PC-3 (cell line): Measurements from ENCODE around the gene KCNC4.

ENCODE experiments used
- EZH2 ChIP-seq: fragments of 300-600 bp; sonication (generic); IDR thresholded peaks from one replicate; pipeline ENCODE4 v1.6.1; 2017; ENCODE audit warnings: antibody characterized with exemption, mild to moderate bottlenecking, low read length; ENCODE audit not compliant: unreplicated experiment
- EZH2phosphoT487 ChIP-seq: fragments of 300-600 bp; sonication (generic); IDR thresholded peaks from 2 replicates; pipeline ENCODE4 v1.6.1; 2018; ENCODE audit warnings: mild to moderate bottlenecking, antibody characterized with exemption, low read length, borderline replicate concordance
- TF ChIP-seq, protein P1 (sequence below): fragments of 300-600 bp; sonication (generic); conservative IDR thresholded peaks from 2 replicates; pipeline ENCODE4 v1.5.1; 2017; ENCODE audit warnings: antibody characterized with exemption, low read depth, mild to moderate bottlenecking, low read length

GRCh38 chr1:110201157-110201825, 8.8 kb upstream of the KCNC4 start:
- TF ChIP-seq, protein P1, sequence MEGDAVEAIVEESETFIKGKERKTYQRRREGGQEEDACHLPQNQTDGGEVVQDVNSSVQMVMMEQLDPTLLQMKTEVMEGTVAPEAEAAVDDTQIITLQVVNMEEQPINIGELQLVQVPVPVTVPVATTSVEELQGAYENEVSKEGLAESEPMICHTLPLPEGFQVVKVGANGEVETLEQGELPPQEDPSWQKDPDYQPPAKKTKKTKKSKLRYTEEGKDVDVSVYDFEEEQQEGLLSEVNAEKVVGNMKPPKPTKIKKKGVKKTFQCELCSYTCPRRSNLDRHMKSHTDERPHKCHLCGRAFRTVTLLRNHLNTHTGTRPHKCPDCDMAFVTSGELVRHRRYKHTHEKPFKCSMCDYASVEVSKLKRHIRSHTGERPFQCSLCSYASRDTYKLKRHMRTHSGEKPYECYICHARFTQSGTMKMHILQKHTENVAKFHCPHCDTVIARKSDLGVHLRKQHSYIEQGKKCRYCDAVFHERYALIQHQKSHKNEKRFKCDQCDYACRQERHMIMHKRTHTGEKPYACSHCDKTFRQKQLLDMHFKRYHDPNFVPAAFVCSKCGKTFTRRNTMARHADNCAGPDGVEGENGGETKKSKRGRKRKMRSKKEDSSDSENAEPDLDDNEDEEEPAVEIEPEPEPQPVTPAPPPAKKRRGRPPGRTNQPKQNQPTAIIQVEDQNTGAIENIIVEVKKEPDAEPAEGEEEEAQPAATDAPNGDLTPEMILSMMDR: no peak
- no peak for TF ChIP-seq EZH2phosphoT487
- no peak for TF ChIP-seq EZH2
